Osteoblast (primary cell): ENCODE measurements around the gene SSTR5. TPM values are rescaled to one million over a fixed set of nuclear protein-coding genes. Genes with fewer than 3 reads are reported as not detected.

Source experiments
- DNase-seq: peaks from one replicate; pipeline ENCODE4 v3.0.0; 2011; ENCODE audit warnings: low spot score, mixed read lengths; ENCODE audit not compliant: insufficient read length; ENCODE audit errors: missing footprints
- H2AFZ ChIP-seq: 2 replicates; pipeline ENCODE4 v1.6.0; 2011; ENCODE audit warnings: mild to moderate bottlenecking, low read length
- H3K27ac ChIP-seq: 2 replicates; pipeline ENCODE4 v1.5.1; 2011; ENCODE audit warnings: mild to moderate bottlenecking, low read depth, low read length, moderate library complexity
- H3K27me3 ChIP-seq: 2 replicates; pipeline ENCODE4 v1.6.0; 2012; ENCODE audit warnings: mild to moderate bottlenecking, control low read depth, inconsistent platforms, low read length, moderate library complexity; ENCODE audit not compliant: insufficient read depth
- H3K36me3 ChIP-seq: 2 replicates; pipeline ENCODE4 v1.5.1; 2011; ENCODE audit warnings: mild to moderate bottlenecking, low read length, control low read depth, moderate library complexity; ENCODE audit not compliant: insufficient read depth
- H3K4me1 ChIP-seq: 2 replicates; pipeline ENCODE4 v1.5.1; 2011; ENCODE audit warnings: mild to moderate bottlenecking, low read length, control low read depth, moderate library complexity; ENCODE audit not compliant: insufficient read depth
- H3K4me2 ChIP-seq: 2 replicates; pipeline ENCODE4 v1.6.0; 2011; ENCODE audit warnings: mild to moderate bottlenecking, low read length; ENCODE audit not compliant: insufficient read depth
- H3K4me3 ChIP-seq: fragments of 200-600 bp; sonication (generic); 3 replicates; pipeline ENCODE4 v1.5.1; 2012; ENCODE audit warnings: mild to moderate bottlenecking, low read length, inconsistent platforms; ENCODE audit not compliant: insufficient read depth
- H3K79me2 ChIP-seq: 2 replicates; pipeline ENCODE4 v1.6.0; 2012; ENCODE audit warnings: mild to moderate bottlenecking, low read length, control low read depth, inconsistent platforms; ENCODE audit not compliant: insufficient read depth
- H3K9me3 ChIP-seq: 2 replicates; pipeline ENCODE4 v1.5.1; 2011; ENCODE audit warnings: low read depth, low read length, control low read depth
- H4K20me1 ChIP-seq: 2 replicates; pipeline ENCODE4 v1.6.0; 2012; ENCODE audit warnings: mild to moderate bottlenecking, low read length, control low read depth; ENCODE audit not compliant: insufficient read depth
- CTCF ChIP-seq: IDR thresholded peaks from 2 replicates; pipeline ENCODE4 v1.5.1; 2011; ENCODE audit warnings: mild to moderate bottlenecking, low read depth, low read length, moderate library complexity; ENCODE audit errors: extremely low read depth
- total RNA-seq: library from RNA; depleted of rRNA; stranded (reverse); fragments of >200 nt; gene quantifications from 2 replicates; pipeline ENCODE4 v1.2.3, GENCODE V29; 2012

Gene SSTR5
- total RNA-seq, 1 donor, result not detected

- H3K4me2 ChIP-seq, result no peak within 1 kb of the TSS
- no peak within 1 kb of the TSS for H2AFZ ChIP-seq
- no peaks in the 10 kb centered on the region for H3K9me3 ChIP-seq
- H3K4me1 ChIP-seq, result no peaks in the 10 kb centered on the region
- no peaks in the 10 kb centered on the region for H3K36me3 ChIP-seq
- DNase-seq, result no peak
- no peak for TF ChIP-seq CTCF
- no peak within 1 kb of the TSS for H3K4me3 ChIP-seq
- H4K20me1 ChIP-seq, result peaks cover 4% of the 10 kb centered on the region
- H3K27me3 ChIP-seq, result peaks cover 21% of the 10 kb centered on the region
- H3K27ac ChIP-seq, result no peak within 1 kb of the TSS
- no peaks in the 10 kb centered on the region for H3K79me2 ChIP-seq
These were observed 23.9 kb downstream of the SSTR5 start, which contains the start of gene C1QTNF8 for GRCh38 chr16:1096169-1097082. C1QTNF8 (minus strand) TSS chr16:1096244; CDS start chr16:1094922, 1,322 bp downstream.

GRCh38 chr16:1097156-1097555, 24.6 kb downstream of the SSTR5 start:
- Histone ChIP-seq H3K4me3 (no peak overlapping the region), H4K20me1 (peaks cover 4% of the 10 kb centered on the region), H2AFZ (no peak overlapping the region), H3K36me3 (no peaks in the 10 kb centered on the region), H3K27me3 (peaks cover 21% of the 10 kb centered on the region), H3K4me2 (no peak overlapping the region), H3K4me1 (no peaks in the 10 kb centered on the region), H3K27ac (no peak overlapping the region), H3K79me2 (no peaks in the 10 kb centered on the region), H3K9me3 (no peaks in the 10 kb centered on the region)
- TF ChIP-seq CTCF, result no peak
- DNase-seq, result no peak

- peak; percentile 97 for DNase-seq
- H2AFZ ChIP-seq, result no peak overlapping the region
These were observed 25.3 kb downstream of the SSTR5 start for GRCh38 chr16:1097800-1098199.

More at GRCh38 chr16:1097800-1098199, 25.3 kb downstream of the SSTR5 start:
- TF ChIP-seq CTCF, result no peak
- H3K4me1 ChIP-seq, result no peaks in the 10 kb centered on the region
- peaks cover 21% of the 10 kb centered on the region for H3K27me3 ChIP-seq
- peaks cover 4% of the 10 kb centered on the region for H4K20me1 ChIP-seq
- H3K36me3 ChIP-seq, result no peaks in the 10 kb centered on the region
- H3K4me3 ChIP-seq, result no peak overlapping the region
- H3K9me3 ChIP-seq, result no peaks in the 10 kb centered on the region
- H3K4me2 ChIP-seq, result no peak overlapping the region
- H3K27ac ChIP-seq, result no peak overlapping the region
- no peaks in the 10 kb centered on the region for H3K79me2 ChIP-seq
